Keratinocyte (primary cell): ENCODE data around the gene TAC3. TPM values are rescaled to one million over a fixed set of nuclear protein-coding genes. Genes with fewer than 3 reads are reported as not detected.

Source experiments
- DNase-seq: peaks from one replicate; pipeline ENCODE4 v3.0.0-alpha.2; 2011; ENCODE audit warnings: low read depth, missing footprints, low spot score
- FAIRE-seq: peaks from 2 replicates; lab custom pipeline; 2011; peaks lifted over from hg19 to GRCh38; lab: Jason Lieb, UNC
- H2AFZ ChIP-seq: 2 replicates; pipeline ENCODE4 v1.6.0; 2012; ENCODE audit warnings: low read length, control low read depth, inconsistent platforms; ENCODE audit not compliant: control insufficient read depth
- H3K27ac ChIP-seq: 2 replicates; pipeline ENCODE4 v1.5.1; 2011; ENCODE audit warnings: low read length; ENCODE audit not compliant: control insufficient read depth, insufficient read depth
- H3K27me3 ChIP-seq: 3 replicates; pipeline ENCODE4 v1.6.0; 2011; ENCODE audit warnings: low read length; ENCODE audit not compliant: control insufficient read depth, insufficient read depth; ENCODE audit errors: extremely low read depth
- H3K36me3 ChIP-seq, 2 experiments: 2 replicates in 1 of 2; 3 replicates in 1 of 2; pipeline ENCODE4 v1.5.1; 2011; ENCODE audit warnings: low read length in 2 of 2, mild to moderate bottlenecking in 1 of 2; ENCODE audit not compliant: control insufficient read depth in 2 of 2, insufficient read depth in 2 of 2; ENCODE audit errors: extremely low read depth in 1 of 2
- H3K4me1 ChIP-seq: 3 replicates; pipeline ENCODE4 v1.5.1; 2011; ENCODE audit warnings: low read length; ENCODE audit not compliant: control insufficient read depth, insufficient read depth; ENCODE audit errors: extremely low read depth
- H3K4me2 ChIP-seq: 3 replicates; pipeline ENCODE4 v1.6.0; 2011; ENCODE audit warnings: low read depth, low read length; ENCODE audit not compliant: control insufficient read depth, insufficient read depth; ENCODE audit errors: extremely low read depth
- H3K4me3 ChIP-seq, 3 experiments: fragments of 200-600 bp in 1 of 3; sonication (generic) in 1 of 3; 2 replicates in 2 of 3; 3 replicates in 1 of 3; pipeline ENCODE4 v1.5.1; 2011 to 2016; ENCODE audit warnings: low read length in 3 of 3, mild to moderate bottlenecking in 3 of 3, control low read depth in 2 of 3, inconsistent platforms in 1 of 3, low read depth in 1 of 3, mixed read lengths in 1 of 3, mixed run types in 1 of 3, moderate library complexity in 1 of 3; ENCODE audit not compliant: control insufficient read depth in 2 of 3, insufficient read depth in 2 of 3; ENCODE audit errors: extremely low read depth in 1 of 3
- H3K79me2 ChIP-seq: 2 replicates; pipeline ENCODE4 v1.6.0; 2012; ENCODE audit warnings: low read length; ENCODE audit not compliant: control insufficient read depth, insufficient read depth
- H3K9ac ChIP-seq: 3 replicates; pipeline ENCODE4 v1.6.0; 2011; ENCODE audit warnings: low read length; ENCODE audit not compliant: control insufficient read depth, insufficient read depth; ENCODE audit errors: extremely low read depth
- H3K9me1 ChIP-seq: 3 replicates; pipeline ENCODE4 v1.6.0; 2011; ENCODE audit warnings: low read length; ENCODE audit not compliant: control insufficient read depth, insufficient read depth; ENCODE audit errors: extremely low read depth
- H3K9me3 ChIP-seq: 2 replicates; pipeline ENCODE4 v1.5.1; 2012; ENCODE audit warnings: low read depth, low read length; ENCODE audit not compliant: control insufficient read depth
- H4K20me1 ChIP-seq: 3 replicates; pipeline ENCODE4 v1.6.0; 2011; ENCODE audit warnings: low read length; ENCODE audit not compliant: control insufficient read depth, insufficient read depth; ENCODE audit errors: extremely low read depth
- CTCF ChIP-seq, 3 experiments: IDR thresholded peaks in 1 of 3; conservative IDR thresholded peaks in 1 of 3; optimal IDR thresholded peaks in 1 of 3; 2 replicates in 2 of 3; 3 replicates in 1 of 3; pipeline versions ENCODE3 to v1.5.1; 2011; ENCODE audit warnings: low read length in 3 of 3, mild to moderate bottlenecking in 3 of 3, moderate library complexity in 2 of 3, control low read depth in 1 of 3, inconsistent platforms in 1 of 3; ENCODE audit not compliant: insufficient read depth in 2 of 3; ENCODE audit errors: extremely low read depth in 1 of 3
- EZH2 ChIP-seq: IDR thresholded peaks from one replicate; pipeline ENCODE4 v1.6.1; 2012; ENCODE audit warnings: inconsistent platforms, mild to moderate bottlenecking, low read length, moderate library complexity
- dilution Hi-C: fragments of 300-500 bp; cut with MboI; formaldehyde crosslinking; loops from one replicate; pipeline ENCODE4 v1.7.0; 2020; ENCODE audit warnings: low sequenced_read_pairs; ENCODE audit not compliant: extremely low pct_ligation_motif_present
- polyA plus RNA-seq, 5 experiments: library from polyadenylated mRNA; depleted of rRNA in 3 of 5; stranded (reverse) in 3 of 5; stranded (forward) in 1 of 5; unstranded in 1 of 5; fragments of >200 nt; gene quantifications; 1 replicate in 1 of 5; 2 replicates in 3 of 5; 3 replicates in 1 of 5; pipeline versions ENCODE4 v1.2.1 to v1.2.3, GENCODE V29; 2011 to 2012; ENCODE audit warnings: missing spikeins in 2 of 5, low read depth in 1 of 5, low replicate concordance in 1 of 5

TAC3 gene
- polyA plus RNA-seq, 1 donor (not counting 4 experiments of a cell fraction or from before 2014, with no cell fraction given), result not detected

- no peak overlapping the region for H2AFZ ChIP-seq
These were observed 21.0 kb downstream of the TAC3 start for GRCh38 chr12:56995201-56995929.

GRCh38 chr12:56994231-56994746 is 22.0 kb downstream of the TAC3 start:
- no peak overlapping the region for H3K9ac ChIP-seq
- FAIRE-seq (no peak), DNase-seq (no peak)
- dilution Hi-C loops, result no loop called here
- no peak overlapping the region for H2AFZ ChIP-seq
- peaks cover 3% of the 10 kb centered on the region for H3K9me1 ChIP-seq
- no peak overlapping the region for H3K4me2 ChIP-seq
- H3K27me3 ChIP-seq, result no peaks in the 10 kb centered on the region
- H3K4me3 ChIP-seq, result no peak overlapping the region
- H3K4me1 ChIP-seq, result peaks cover 6% of the 10 kb centered on the region
- H3K79me2 ChIP-seq, result no peaks in the 10 kb centered on the region
- H3K27ac ChIP-seq, result no peak overlapping the region
- H4K20me1 ChIP-seq, result no peaks in the 10 kb centered on the region
- TF ChIP-seq EZH2, result no peak
- TF ChIP-seq CTCF (optimal IDR thresholded peaks at IDR 0.05 in 1 of 3, IDR thresholded peaks at IDR 0.05 in 1 of 3, conservative IDR thresholded peaks at IDR 0.05 in 1 of 3; ENCODE audit: extremely low read depth in 1 of 3, insufficient read depth in 2 of 3, low read length in 3 of 3), result no peak
- peaks cover 0 to 1% of the 10 kb centered on the region in 2 experiments for H3K36me3 ChIP-seq
- H3K9me3 ChIP-seq, result no peaks in the 10 kb centered on the region

More at GRCh38 chr12:56995201-56995929, 21.0 kb downstream of the TAC3 start:
- Histone ChIP-seq H3K9me3 (no peaks in the 10 kb centered on the region), H3K27me3 (no peaks in the 10 kb centered on the region), H3K4me3 (no peak overlapping the region), H3K9me1 (peaks cover 3% of the 10 kb centered on the region), H4K20me1 (no peaks in the 10 kb centered on the region), H3K9ac (no peak overlapping the region), H3K79me2 (peaks cover 3% of the 10 kb centered on the region), H3K4me2 (no peak overlapping the region), H3K4me1 (peaks cover 6% of the 10 kb centered on the region), H3K27ac (no peak overlapping the region), H3K36me3 (peaks cover 1% of the 10 kb centered on the region in 2 experiments)
- DNase-seq, result no peak
- dilution Hi-C loops, result no loop called here
- no peak for FAIRE-seq
- TF ChIP-seq CTCF (optimal IDR thresholded peaks at IDR 0.05 in 1 of 3, IDR thresholded peaks at IDR 0.05 in 1 of 3, conservative IDR thresholded peaks at IDR 0.05 in 1 of 3; ENCODE audit: extremely low read depth in 1 of 3, insufficient read depth in 2 of 3, low read length in 3 of 3) (no peak), EZH2 (no peak)
